Non-pigmented ciliary epithelial cell (primary cell): ENCODE measurements around the gene ACSS1.
A peak's percentile ranks its signal among the peaks of the same experiment; 100 is the strongest.

Experiments
- DNase-seq: peaks from one replicate; pipeline ENCODE4 v3.0.0-alpha.2; 2010; ENCODE audit warnings: low read depth

The ACSS1 gene

GRCh38 chr20:25078662-25079061, 20.7 kb upstream of the ACSS1 start:
- DNase-seq = no peak

GRCh38 chr20:25077610-25078169, 19.8 kb upstream of the ACSS1 start:
- no peak for DNase-seq

- DNase-seq = no peak
These were observed 19.0 kb upstream of the ACSS1 start for GRCh38 chr20:25076731-25077609.

- DNase-seq = no peak
These were observed 18.3 kb upstream of the ACSS1 start for GRCh38 chr20:25076201-25076600.

GRCh38 chr20:25073544-25073943, 15.6 kb upstream of the ACSS1 start:
- DNase-seq = no peak

GRCh38 chr20:25072226-25072811, 14.4 kb upstream of the ACSS1 start:
- no peak for DNase-seq

- no peak for DNase-seq
These were observed 13.8 kb upstream of the ACSS1 start for GRCh38 chr20:25071734-25072133.

GRCh38 chr20:25070821-25071473, 13.0 kb upstream of the ACSS1 start:
- DNase-seq = no peak

GRCh38 chr20:25067102-25067987, 9.4 kb upstream of the ACSS1 start:
- DNase-seq = no peak

- DNase-seq = no peak
These were observed 8.4 kb upstream of the ACSS1 start for GRCh38 chr20:25066386-25066785.

- peak; percentile 24 for DNase-seq
These were observed 7.8 kb upstream of the ACSS1 start for GRCh38 chr20:25065625-25066338.

- no peak for DNase-seq
These were observed 7.2 kb upstream of the ACSS1 start for GRCh38 chr20:25065072-25065624.

GRCh38 chr20:25064561-25065071, 6.7 kb upstream of the ACSS1 start:
- no peak for DNase-seq

- no peak for DNase-seq
These were observed 6.0 kb upstream of the ACSS1 start for GRCh38 chr20:25063981-25064380.

GRCh38 chr20:25063546-25063945, 5.6 kb upstream of the ACSS1 start:
- no peak for DNase-seq

- DNase-seq = no peak
These were observed 4.9 kb upstream of the ACSS1 start for GRCh38 chr20:25062841-25063240.

GRCh38 chr20:25061821-25062530, 4.0 kb upstream of the ACSS1 start:
- DNase-seq = no peak

GRCh38 chr20:25061103-25061799, 3.3 kb upstream of the ACSS1 start:
- DNase-seq = no peak

- no peak for DNase-seq
These were observed 2.0 kb upstream of the ACSS1 start for GRCh38 chr20:25059866-25060465.
